Cardiac septum (tissue), 1 donor: Measurements from ENCODE around the gene DNM3. TPM values are rescaled to one million over a fixed set of nuclear protein-coding genes. Genes with fewer than 3 reads are reported as not detected.

ENCODE experiments used
- DNase-seq: peaks from one replicate; pipeline ENCODE4 v3.0.0-alpha.2; 2020; ENCODE audit warnings: low spot score
- intact Hi-C: fragments of 100-400 bp; cut with DNase I; formaldehyde crosslinking; loops from one replicate; pipeline ENCODE4 v1.14.0; 2022
- total RNA-seq: library from RNA; stranded (reverse); fragmentation: NEBNext Ultra II Directional; extraction: Animal tissue kit (Norgen Biotek cat#: 25700); gene quantifications from one replicate; pipeline ENCODE4 v1.2.1, GENCODE V29; 2021
- donor health status: DM: no; HTN: no; CAD: no.

Gene DNM3
- total RNA-seq, 1 donor from 2014 or later: 2.4 TPM

- DNase-seq: no peak
- intact Hi-C loops: loop anchor here (1.0 to 5.0 kb wide), 2 partner anchors 10 to 265 kb away; no protein-coding TSS in a partner anchor
Observed at GRCh38 chr1:172401892-172402291, 560.6 kb downstream of the DNM3 start.

- intact Hi-C loops: loop anchor here (1.0 to 5.0 kb wide), 2 partner anchors 9 to 266 kb away; no protein-coding TSS in a partner anchor
- DNase-seq: no peak
Observed at GRCh38 chr1:172402878-172403569, 561.7 kb downstream of the DNM3 start.

GRCh38 chr1:172404121-172404520 lies 562.8 kb downstream of the DNM3 start:
- intact Hi-C loops: loop anchor here (5.0 kb wide), 1 partner anchor 267 kb away; no protein-coding TSS in a partner anchor
- no peak for DNase-seq

- no peak for DNase-seq
- intact Hi-C loops: no loop called here
Observed at GRCh38 chr1:172405912-172406311, 564.6 kb downstream of the DNM3 start.

- no peak for DNase-seq
- intact Hi-C loops: no loop called here
Observed at GRCh38 chr1:172406968-172407367, 565.7 kb downstream of the DNM3 start.

GRCh38 chr1:172408958-172409357 lies 567.7 kb downstream of the DNM3 start:
- intact Hi-C loops: no loop called here
- DNase-seq: no peak

- no peak for DNase-seq
- intact Hi-C loops: no loop called here
Observed at GRCh38 chr1:172410027-172410426, 568.7 kb downstream of the DNM3 start.

- intact Hi-C loops: loop anchor here (1.0 kb wide), 1 partner anchor 10 kb away; no protein-coding TSS in a partner anchor
- no peak for DNase-seq
Observed at GRCh38 chr1:172411791-172412338, 570.6 kb downstream of the DNM3 start.

GRCh38 chr1:172414331-172414730 lies 573.0 kb downstream of the DNM3 start:
- DNase-seq: no peak
- intact Hi-C loops: no loop called here

GRCh38 chr1:172416496-172417035 lies 575.3 kb downstream of the DNM3 start:
- intact Hi-C loops: no loop called here
- DNase-seq: no peak

GRCh38 chr1:172417557-172417956 lies 576.3 kb downstream of the DNM3 start:
- DNase-seq: no peak
- intact Hi-C loops: no loop called here

GRCh38 chr1:172420385-172420784 lies 579.1 kb downstream of the DNM3 start, which contains the start of gene C1orf105:
TSS of gene C1orf105 (plus strand) at chr1:172420685. CDS start at chr1:172420886, 201 bp downstream.
- DNase-seq: no peak
- intact Hi-C loops: loop anchor here (10.0 kb wide), 1 partner anchor 616 kb away; no protein-coding TSS in a partner anchor

- no peak for DNase-seq
- intact Hi-C loops: loop anchor here (10.0 kb wide), 1 partner anchor 617 kb away; no protein-coding TSS in a partner anchor
Observed at GRCh38 chr1:172421974-172422604, 580.8 kb downstream of the DNM3 start.

- intact Hi-C loops: loop anchor here (10.0 kb wide), 1 partner anchor 619 kb away; no protein-coding TSS in a partner anchor
- DNase-seq: no peak
Observed at GRCh38 chr1:172423336-172423735, 582.0 kb downstream of the DNM3 start.

GRCh38 chr1:172425339-172425738 lies 584.0 kb downstream of the DNM3 start:
- DNase-seq: no peak
- intact Hi-C loops: loop anchor here (10.0 kb wide), 1 partner anchor 621 kb away; no protein-coding TSS in a partner anchor

GRCh38 chr1:172427191-172427590 lies 585.9 kb downstream of the DNM3 start:
- intact Hi-C loops: loop anchor here (10.0 kb wide), 1 partner anchor 622 kb away; no protein-coding TSS in a partner anchor
- no peak for DNase-seq

GRCh38 chr1:172429331-172430127 lies 588.2 kb downstream of the DNM3 start:
- intact Hi-C loops: loop anchor here (10.0 kb wide), 1 partner anchor 625 kb away; no protein-coding TSS in a partner anchor
- no peak for DNase-seq

GRCh38 chr1:172430128-172430454 lies 588.8 kb downstream of the DNM3 start:
- no peak for DNase-seq
- intact Hi-C loops: no loop called here

GRCh38 chr1:172431204-172431603 lies 589.9 kb downstream of the DNM3 start:
- no peak for DNase-seq
- intact Hi-C loops: no loop called here
